Activated T-cell treated with anti-CD3 and anti-CD28 coated beads for 24 hours (primary cell): ENCODE results near the gene PPIG.
"Not testable (repeated sequence)": the region's sequence is repeated elsewhere in the genome, so short reads cannot be mapped to it uniquely, and the experiment has no call there.

Experiments
- DNase-seq: peaks from one replicate; pipeline ENCODE4 v3.0.0-alpha.2; 2020; ENCODE audit warnings: low read depth

PPIG gene

GRCh38 chr2:169664978-169665930, 81.1 kb downstream of the PPIG start:
- no peak for DNase-seq

GRCh38 chr2:169667583-169667982, 83.4 kb downstream of the PPIG start:
- DNase-seq = no peak

GRCh38 chr2:169670215-169670651, 86.1 kb downstream of the PPIG start:
- no peak for DNase-seq

GRCh38 chr2:169670937-169671336, 86.8 kb downstream of the PPIG start:
- no peak for DNase-seq

GRCh38 chr2:169672406-169672805, 88.3 kb downstream of the PPIG start:
- DNase-seq = no peak

- no peak for DNase-seq
Measured at GRCh38 chr2:169673106-169673505, 89.0 kb downstream of the PPIG start.

GRCh38 chr2:169673921-169674320, 89.8 kb downstream of the PPIG start:
- no peak for DNase-seq

GRCh38 chr2:169676357-169676756, 92.2 kb downstream of the PPIG start:
- DNase-seq = no peak

- no peak for DNase-seq
Measured at GRCh38 chr2:169676850-169677249, 92.7 kb downstream of the PPIG start.

GRCh38 chr2:169683054-169683424, 98.9 kb downstream of the PPIG start:
- no peak for DNase-seq

GRCh38 chr2:169683425-169684134, 99.4 kb downstream of the PPIG start:
- no peak for DNase-seq

GRCh38 chr2:169684135-169684565, 100.0 kb downstream of the PPIG start:
- DNase-seq = no peak

GRCh38 chr2:169684712-169685111, 100.6 kb downstream of the PPIG start:
- not testable (repeated sequence) for DNase-seq

GRCh38 chr2:169686825-169687224, 102.7 kb downstream of the PPIG start:
- not testable (repeated sequence) for DNase-seq

- not testable (repeated sequence) for DNase-seq
Measured at GRCh38 chr2:169687943-169688342, 103.8 kb downstream of the PPIG start.

- DNase-seq = no peak
Measured at GRCh38 chr2:169690958-169691357, 106.8 kb downstream of the PPIG start.
